ENCODE data around the gene SUSD5. TPM values are rescaled to one million over a fixed set of nuclear protein-coding genes. Genes with fewer than 3 reads are reported as not detected.

The SUSD5 gene
- total RNA-seq, 1 experiment from 2014 or later, result 1.2 TPM

- TF ChIP-seq ZSCAN18 (CRISPR knock-in tag; IDR thresholded peaks at IDR 0.05), result no peak
Observed at GRCh38 chr3:33167716-33168336, 50.8 kb downstream of the SUSD5 start (continued).

- ChIA-PET POLR2A (no interaction called here), CTCF (interaction anchor here (0.6 to 1.8 kb wide), 5 partner anchors 23 to 206 kb away, joined by 3 to 10 read pairs (median 4); no protein-coding TSS in a partner anchor)
- Mint-ChIP-seq H3K4me1 (no peaks in the 10 kb centered on the region), H3K36me3 (no peaks in the 10 kb centered on the region), H3K4me3 (no peak overlapping the region), H3K9me3 (no peaks in the 10 kb centered on the region), H3K27ac (no peak overlapping the region), H3K27me3 (ENCODE audit: low read depth) (no peaks in the 10 kb centered on the region)
- no peak for ATAC-seq
- no peak for DNase-seq (ENCODE audit: low spot score)
- TF ChIP-seq ZNF512 (CRISPR knock-in tag; IDR thresholded peaks at IDR 0.05; ENCODE audit: borderline replicate concordance) (no peak), ZNF423 (CRISPR knock-in tag; IDR thresholded peaks at IDR 0.05) (no peak), PREB (CRISPR knock-in tag; IDR thresholded peaks at IDR 0.05; ENCODE audit: borderline replicate concordance) (no peak), FOXP1 (CRISPR knock-in tag; IDR thresholded peaks at IDR 0.05; ENCODE audit: borderline replicate concordance) (no peak), KAT7 (CRISPR knock-in tag; IDR thresholded peaks at IDR 0.05; ENCODE audit: borderline replicate concordance) (no peak), ATF2 (CRISPR knock-in tag; IDR thresholded peaks at IDR 0.05; ENCODE audit: borderline replicate concordance, low read depth) (no peak), ZNF671 (CRISPR knock-in tag; IDR thresholded peaks at IDR 0.05) (no peak), NR1H2 (CRISPR knock-in tag; IDR thresholded peaks at IDR 0.05) (no peak), CBFB (CRISPR knock-in tag; IDR thresholded peaks at IDR 0.05; ENCODE audit: low read depth) (no peak), E2F5 (CRISPR knock-in tag; IDR thresholded peaks at IDR 0.05) (no peak), GRHL2 (CRISPR knock-in tag; IDR thresholded peaks at IDR 0.05; ENCODE audit: insufficient replicate concordance, severe bottlenecking) (no peak), JUN (CRISPR knock-in tag; IDR thresholded peaks at IDR 0.05) (no peak), FOXJ3 (CRISPR knock-in tag; IDR thresholded peaks at IDR 0.05; ENCODE audit: borderline replicate concordance) (no peak), SMAD4 (CRISPR knock-in tag; IDR thresholded peaks at IDR 0.05) (no peak)
Observed at GRCh38 chr3:33167284-33167683, 51.3 kb downstream of the SUSD5 start.

GRCh38 chr3:33166095-33166494 lies 52.5 kb downstream of the SUSD5 start:
- no peak for DNase-seq (ENCODE audit: low spot score)
- Mint-ChIP-seq H3K27ac (no peak overlapping the region), H3K27me3 (ENCODE audit: low read depth) (no peaks in the 10 kb centered on the region), H3K4me1 (no peaks in the 10 kb centered on the region), H3K9me3 (no peaks in the 10 kb centered on the region), H3K4me3 (no peak overlapping the region), H3K36me3 (no peaks in the 10 kb centered on the region)
- ChIA-PET CTCF (no interaction called here), POLR2A (no interaction called here)
- no peak for ATAC-seq
- no peak for TF ChIP-seq ZNF671 (CRISPR knock-in tag; IDR thresholded peaks at IDR 0.05)
- no peak for TF ChIP-seq AR (CRISPR knock-in tag; IDR thresholded peaks at IDR 0.05)
- TF ChIP-seq PRDM15 (CRISPR knock-in tag; IDR thresholded peaks at IDR 0.05), result no peak
- TF ChIP-seq NFYB (CRISPR knock-in tag; conservative IDR thresholded peaks at IDR 0.05; ENCODE audit: low read depth), result no peak
- no peak for TF ChIP-seq EMX1 (CRISPR knock-in tag; IDR thresholded peaks at IDR 0.05)
